Activated naive CD4-positive, alpha-beta T cell treated with anti-CD3 and anti-CD28 coated beads for 36 hours (primary cell): Measurements from ENCODE around the gene CHPF. TPM values are rescaled to one million over a fixed set of nuclear protein-coding genes. Genes with fewer than 3 reads are reported as not detected.

Experiments
- CTCF ChIA-PET: fragments of 350-600 bp; sonication (Branson Sonifier 250); formaldehyde crosslinking; loops from one replicate; lab custom pipeline; 2021; ENCODE audit warnings: antibody characterized with exemption; lab: Charles Lee
- DNase-seq: peaks from one replicate; pipeline ENCODE4 v3.0.0-alpha.2; 2020
- H3K27ac Mint-ChIP-seq: one replicate; pipeline ENCODE4 v1.8.0; 2021; ENCODE audit warnings: mild to moderate bottlenecking, mixed read lengths
- H3K27me3 Mint-ChIP-seq: one replicate; pipeline ENCODE4 v1.8.0; 2021; ENCODE audit warnings: low read depth, mixed read lengths
- H3K36me3 Mint-ChIP-seq: one replicate; pipeline ENCODE4 v1.8.0; 2021; ENCODE audit warnings: low read depth, mixed read lengths
- H3K4me1 Mint-ChIP-seq: one replicate; pipeline ENCODE4 v1.8.0; 2021; ENCODE audit warnings: low read depth, mixed read lengths
- H3K4me3 Mint-ChIP-seq: one replicate; pipeline ENCODE4 v1.8.0; 2021; ENCODE audit warnings: mild to moderate bottlenecking, moderate library complexity, mixed read lengths
- H3K9me3 Mint-ChIP-seq: one replicate; pipeline ENCODE4 v1.8.0; 2021; ENCODE audit warnings: mixed read lengths
- intact Hi-C: fragments of 100-400 bp; cut with micrococcal nuclease; formaldehyde crosslinking; loops from one replicate; pipeline ENCODE4 v1.15.1; 2023
- total RNA-seq, 2 experiments: library from RNA; stranded (reverse); gene quantifications; one replicate each; pipeline ENCODE4 v1.2.3, GENCODE V29; 2021

Gene CHPF
- total RNA-seq, 2 experiments from 2014 or later: 8.5 to 9.0 TPM

- intact Hi-C loops: no loop called here
- Mint-ChIP-seq H3K9me3 (no peaks in the 10 kb centered on the region), H3K36me3 (peaks cover 5% of the 10 kb centered on the region), H3K4me1 (peaks cover 20% of the 10 kb centered on the region), H3K27me3 (peaks cover 10% of the 10 kb centered on the region), H3K27ac (no peak overlapping the region), H3K4me3 (no peak overlapping the region)
- CTCF ChIA-PET: interaction anchor here (1.0 to 1.3 kb wide), 2 partner anchors 14 to 15 kb away, joined by 4 to 9 read pairs; no protein-coding TSS in a partner anchor
- DNase-seq: no peak
Measured at GRCh38 chr2:219545295-219545942, 1.8 kb upstream of the CHPF start.

DNA sequence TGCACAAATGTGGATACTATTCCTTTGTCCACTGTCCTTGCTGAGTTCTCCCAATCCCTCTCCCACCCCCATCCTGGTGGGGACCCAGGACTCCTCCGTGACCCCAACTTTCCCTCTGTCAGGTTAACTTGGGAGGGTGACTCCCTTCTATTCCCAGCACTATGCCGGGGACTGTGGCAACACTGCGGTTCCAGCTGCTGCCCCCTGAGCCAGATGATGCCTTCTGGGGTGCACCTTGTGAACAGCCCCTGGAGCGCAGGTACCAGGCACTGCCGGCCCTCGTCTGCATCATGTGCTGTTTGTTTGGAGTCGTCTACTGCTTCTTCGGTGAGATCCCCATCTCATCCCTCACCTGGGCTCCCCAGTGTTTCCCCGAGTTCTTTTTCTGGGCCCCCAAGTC is 958 bp upstream of the CHPF start:
- no peaks in the 10 kb centered on the region for H3K9me3 Mint-ChIP-seq
- peaks cover 5% of the 10 kb centered on the region for H3K36me3 Mint-ChIP-seq
- peaks cover 10% of the 10 kb centered on the region for H3K27me3 Mint-ChIP-seq
- H3K4me1 Mint-ChIP-seq: peaks cover 20% of the 10 kb centered on the region
- peak overlapping the region; percentile 62 for H3K4me3 Mint-ChIP-seq
- DNase-seq: no peak
- no peak overlapping the region for H3K27ac Mint-ChIP-seq
- CTCF ChIA-PET: interaction anchor here (0.6 to 1.3 kb wide), 2 partner anchors 15 to 41 kb away, joined by 3 to 9 read pairs; no protein-coding TSS in a partner anchor
- intact Hi-C loops: loop anchor here (5.0 kb wide), 2 partner anchors 297 to 367 kb away; partner anchors contain the start of genes CNPPD1, GLB1L, RETREG2 and STK16

- H3K36me3 Mint-ChIP-seq: peaks cover 9% of the 10 kb centered on the region
- H3K4me3 Mint-ChIP-seq: peak overlapping the region; percentile 79
- peaks cover 20% of the 10 kb centered on the region for H3K4me1 Mint-ChIP-seq
- CTCF ChIA-PET: interaction anchor here (0.6 to 6.0 kb wide), 9 partner anchors 11 to 928 kb away, joined by 3 to 56 read pairs (median 19); partner anchors contain the start of gene STK11IP
- H3K27ac Mint-ChIP-seq: no peak overlapping the region
- H3K27me3 Mint-ChIP-seq: peaks cover 8% of the 10 kb centered on the region
- DNase-seq: no peak
- no peaks in the 10 kb centered on the region for H3K9me3 Mint-ChIP-seq
- intact Hi-C loops: loop anchor here (1.0 to 5.0 kb wide), 9 partner anchors 9 to 382 kb away; partner anchors contain the start of genes CNPPD1, DNAJB2, GLB1L and GMPPA
Measured at GRCh38 chr2:219542931-219543595, 546 bp downstream of the CHPF start.

DNA sequence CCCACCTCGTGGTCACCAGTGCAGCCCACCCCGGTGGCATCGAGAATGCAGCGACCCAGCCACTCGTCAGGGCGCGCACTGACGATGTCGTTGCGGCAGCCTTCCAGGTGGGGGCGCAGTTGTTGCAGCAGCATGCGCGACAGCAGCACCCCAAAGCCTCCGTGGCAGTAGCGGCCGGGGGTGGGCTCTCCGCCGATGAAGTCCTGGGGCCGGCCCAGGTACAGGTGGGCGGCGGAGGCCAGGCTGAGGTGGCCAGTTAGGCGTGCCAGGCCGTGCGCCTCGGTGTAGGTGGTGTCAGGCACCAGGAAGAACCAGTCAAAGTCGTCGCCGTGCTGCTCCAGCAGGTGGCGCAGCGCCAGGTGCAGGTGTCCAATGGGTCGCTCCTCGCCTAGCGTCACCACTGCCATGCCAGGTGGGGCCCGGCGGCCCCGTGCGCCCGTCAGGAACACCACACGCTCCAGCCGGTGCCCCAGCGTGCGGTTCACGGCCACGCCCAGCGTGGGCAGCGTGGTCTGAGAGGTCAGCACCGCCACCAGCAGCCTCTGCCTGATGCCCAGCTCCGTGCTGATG is 1.9 kb downstream of the CHPF start:
- H3K27me3 Mint-ChIP-seq: peaks cover 3% of the 10 kb centered on the region
- peak overlapping the region; percentile 79 for H3K4me3 Mint-ChIP-seq
- H3K27ac Mint-ChIP-seq: no peak overlapping the region
- peaks cover 20% of the 10 kb centered on the region for H3K4me1 Mint-ChIP-seq
- intact Hi-C loops: loop anchor here (1.0 to 5.0 kb wide), 7 partner anchors 19 to 381 kb away; partner anchors contain the start of genes CNPPD1, GLB1L, NHEJ1 and RETREG2
- peaks cover 9% of the 10 kb centered on the region for H3K36me3 Mint-ChIP-seq
- peak; percentile 91 for DNase-seq
- CTCF ChIA-PET: interaction anchor here (0.6 to 6.0 kb wide), 36 partner anchors 7 to 1011 kb away, joined by 3 to 65 read pairs (median 5); partner anchors contain the start of genes GMPPA, OBSL1 and STK11IP
- H3K9me3 Mint-ChIP-seq: no peaks in the 10 kb centered on the region

DNA sequence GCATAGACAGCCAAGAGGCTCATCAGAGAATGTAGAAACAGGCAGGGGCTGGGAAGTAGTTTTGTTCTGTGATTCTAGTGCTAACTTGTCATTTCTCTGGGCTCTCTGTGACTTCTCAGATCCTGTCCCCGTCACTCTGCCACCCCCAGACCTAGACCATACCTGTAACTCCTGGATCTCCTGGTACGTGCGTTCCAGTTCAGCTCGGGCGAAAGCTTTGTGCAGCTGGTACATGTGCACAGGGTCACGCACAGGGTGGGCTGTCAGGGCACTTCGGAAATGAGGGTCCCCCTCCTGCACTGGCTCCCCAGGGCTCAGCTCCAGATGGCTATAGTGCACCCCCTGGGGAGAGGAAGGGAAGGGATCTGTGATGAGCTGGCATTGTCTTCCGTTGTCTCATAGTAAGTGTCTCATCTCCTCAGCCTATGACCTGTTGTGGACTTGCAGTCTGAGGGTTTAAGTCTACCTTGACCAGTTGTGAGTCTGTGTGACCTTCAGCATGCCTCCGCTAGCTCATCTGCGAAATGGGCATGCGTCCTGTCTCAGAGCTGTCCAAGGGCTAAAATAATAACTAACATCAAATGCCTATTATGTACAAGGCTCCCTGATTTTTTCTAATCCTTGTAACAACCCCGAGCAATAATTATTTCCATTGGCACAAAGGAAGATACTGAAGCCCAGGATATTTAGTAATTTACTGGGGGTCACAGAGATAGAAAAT is 2.7 kb downstream of the CHPF start:
- H3K27me3 Mint-ChIP-seq: peaks cover 3% of the 10 kb centered on the region
- intact Hi-C loops: loop anchor here (1.0 to 5.0 kb wide), 6 partner anchors 19 to 364 kb away; partner anchors contain the start of genes CNPPD1, GLB1L, RETREG2 and STK16
- no peaks in the 10 kb centered on the region for H3K9me3 Mint-ChIP-seq
- CTCF ChIA-PET: interaction anchor here (0.5 to 6.0 kb wide), 34 partner anchors 8 to 857 kb away, joined by 3 to 65 read pairs (median 4); partner anchors contain the start of genes GMPPA, OBSL1 and STK11IP
- H3K36me3 Mint-ChIP-seq: peaks cover 9% of the 10 kb centered on the region
- H3K4me3 Mint-ChIP-seq: no peak overlapping the region
- H3K4me1 Mint-ChIP-seq: peaks cover 20% of the 10 kb centered on the region
- DNase-seq: no peak
- H3K27ac Mint-ChIP-seq: no peak overlapping the region

DNA sequence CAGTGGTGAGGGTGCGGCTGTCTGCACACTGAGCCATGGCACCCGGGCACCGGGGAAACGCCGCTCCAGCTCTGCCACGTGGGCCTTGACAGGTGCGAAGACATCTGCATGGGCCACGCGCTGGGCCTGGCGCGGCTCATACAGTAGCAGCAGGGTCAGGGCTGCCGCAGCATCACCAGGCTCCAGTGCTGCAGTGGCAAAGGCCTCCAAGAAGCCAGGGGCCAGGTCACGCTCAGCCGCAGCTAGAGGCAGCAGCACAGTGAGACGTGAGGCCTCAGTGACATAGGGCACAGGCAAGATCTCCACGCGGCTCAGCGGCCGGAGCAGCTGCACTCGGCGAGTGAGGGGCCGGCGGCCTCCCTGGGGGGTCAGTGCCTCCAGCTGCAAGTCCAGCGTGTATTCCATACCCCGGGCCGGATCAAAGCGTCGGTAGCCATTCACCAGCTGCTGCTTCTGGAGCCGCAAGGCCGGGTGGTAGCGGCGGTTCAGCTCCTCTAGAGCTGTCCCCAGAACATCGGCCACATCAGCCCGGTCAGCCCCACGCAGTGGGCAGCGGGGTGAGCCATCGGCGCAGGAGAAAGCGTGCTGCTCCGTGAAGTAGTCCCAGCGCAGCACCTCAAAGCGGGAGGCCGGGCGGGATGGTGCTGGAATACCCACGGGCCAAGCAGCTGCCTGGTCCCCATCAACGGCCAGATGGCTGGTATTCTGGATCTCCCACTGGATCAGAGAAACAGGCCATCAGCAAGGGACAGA is 3.5 kb downstream of the CHPF start:
- Mint-ChIP-seq H3K27me3 (peaks cover 3% of the 10 kb centered on the region), H3K27ac (no peak overlapping the region), H3K9me3 (no peaks in the 10 kb centered on the region), H3K4me1 (peaks cover 20% of the 10 kb centered on the region), H3K4me3 (no peak overlapping the region), H3K36me3 (peaks cover 9% of the 10 kb centered on the region)
- CTCF ChIA-PET: interaction anchor here (0.5 to 6.0 kb wide), 16 partner anchors 9 to 150 kb away, joined by 3 to 65 read pairs (median 12); partner anchors contain the start of gene STK11IP
- no peak for DNase-seq
- intact Hi-C loops: loop anchor here (5.0 kb wide), 2 partner anchors 293 to 363 kb away; partner anchors contain the start of genes CNPPD1, GLB1L, RETREG2 and STK16

DNA sequence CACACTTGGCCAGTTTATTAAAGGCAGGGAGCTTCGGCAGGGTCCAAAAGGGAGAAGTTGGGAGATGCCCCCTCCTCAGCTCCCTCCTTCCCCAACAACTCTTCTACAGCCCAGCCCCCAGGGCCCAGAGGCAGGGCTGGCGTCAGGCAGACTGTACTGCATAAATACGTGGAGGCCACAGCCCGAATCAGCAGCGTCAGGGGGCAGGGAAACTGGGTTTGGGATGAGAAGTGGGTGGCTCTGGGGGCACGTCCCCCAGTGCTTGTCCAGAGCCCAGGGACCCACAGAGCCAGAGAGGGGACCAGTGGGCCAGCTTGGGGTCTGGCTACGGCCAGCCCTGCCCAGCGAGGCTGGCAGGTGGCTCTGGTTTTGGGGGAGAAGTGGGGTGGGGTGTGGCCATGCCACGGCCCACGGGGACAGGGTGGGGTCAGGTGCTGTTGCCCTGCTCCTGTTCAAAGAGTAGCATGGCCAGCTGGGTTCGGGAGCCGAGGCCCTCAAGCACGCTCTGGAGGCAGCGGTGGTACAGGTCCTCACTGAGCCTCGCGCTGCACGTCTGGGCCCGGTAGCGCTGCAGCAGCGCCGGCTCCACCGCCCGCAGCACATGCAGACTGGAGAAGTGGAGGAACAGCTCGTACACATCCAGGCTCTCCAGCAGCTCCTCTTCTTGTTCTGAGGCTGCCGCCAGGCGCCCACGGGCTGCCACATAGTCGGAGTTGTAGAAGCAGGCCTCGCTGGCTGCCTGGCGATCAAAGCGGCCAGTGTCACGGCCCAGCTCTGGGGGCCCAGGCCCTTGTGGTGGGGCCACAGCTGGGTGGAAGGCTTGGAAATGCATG is 4.4 kb downstream of the CHPF start:
- peaks cover 9% of the 10 kb centered on the region for H3K36me3 Mint-ChIP-seq
- no peak for DNase-seq
- H3K9me3 Mint-ChIP-seq: no peaks in the 10 kb centered on the region
- H3K4me1 Mint-ChIP-seq: peaks cover 13% of the 10 kb centered on the region
- CTCF ChIA-PET: interaction anchor here (0.6 to 6.0 kb wide), 5 partner anchors 10 to 147 kb away, joined by 3 to 65 read pairs (median 55); no protein-coding TSS in a partner anchor
- intact Hi-C loops: no loop called here
- no peak overlapping the region for H3K4me3 Mint-ChIP-seq
- H3K27me3 Mint-ChIP-seq: no peaks in the 10 kb centered on the region
- no peak overlapping the region for H3K27ac Mint-ChIP-seq

DNA sequence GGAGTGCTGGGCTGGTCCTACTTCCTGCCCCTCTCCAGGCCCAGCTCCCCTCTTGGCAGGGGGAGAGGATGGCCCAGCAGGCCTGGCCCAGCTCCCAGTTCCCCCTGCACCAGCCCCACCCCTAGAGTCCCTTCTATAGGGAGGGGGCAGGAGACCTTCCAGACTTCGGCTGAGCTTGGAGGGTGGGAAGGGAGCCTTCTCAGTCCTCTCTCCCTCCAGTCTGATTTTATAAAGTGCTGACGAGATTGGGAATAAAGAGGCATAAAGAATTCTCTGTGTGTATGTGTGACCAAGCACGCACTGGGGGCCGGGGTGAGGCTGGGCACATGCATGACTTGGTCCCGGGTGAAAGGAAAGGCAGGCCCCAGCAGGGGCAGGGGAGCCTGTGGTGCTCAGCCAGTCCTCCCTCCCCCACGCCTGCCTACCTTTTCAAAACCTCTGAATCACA is 5.1 kb downstream of the CHPF start:
- CTCF ChIA-PET: interaction anchor here (0.6 to 6.0 kb wide), 4 partner anchors 9 to 103 kb away, joined by 3 to 65 read pairs (median 30); a partner anchor contains a TSS
- no peak overlapping the region for H3K4me3 Mint-ChIP-seq
- intact Hi-C loops: no loop called here
- H3K36me3 Mint-ChIP-seq: peaks cover 9% of the 10 kb centered on the region
- peaks cover 13% of the 10 kb centered on the region for H3K4me1 Mint-ChIP-seq
- no peak for DNase-seq
- H3K9me3 Mint-ChIP-seq: no peaks in the 10 kb centered on the region
- H3K27ac Mint-ChIP-seq: no peak overlapping the region
- no peaks in the 10 kb centered on the region for H3K27me3 Mint-ChIP-seq

DNA sequence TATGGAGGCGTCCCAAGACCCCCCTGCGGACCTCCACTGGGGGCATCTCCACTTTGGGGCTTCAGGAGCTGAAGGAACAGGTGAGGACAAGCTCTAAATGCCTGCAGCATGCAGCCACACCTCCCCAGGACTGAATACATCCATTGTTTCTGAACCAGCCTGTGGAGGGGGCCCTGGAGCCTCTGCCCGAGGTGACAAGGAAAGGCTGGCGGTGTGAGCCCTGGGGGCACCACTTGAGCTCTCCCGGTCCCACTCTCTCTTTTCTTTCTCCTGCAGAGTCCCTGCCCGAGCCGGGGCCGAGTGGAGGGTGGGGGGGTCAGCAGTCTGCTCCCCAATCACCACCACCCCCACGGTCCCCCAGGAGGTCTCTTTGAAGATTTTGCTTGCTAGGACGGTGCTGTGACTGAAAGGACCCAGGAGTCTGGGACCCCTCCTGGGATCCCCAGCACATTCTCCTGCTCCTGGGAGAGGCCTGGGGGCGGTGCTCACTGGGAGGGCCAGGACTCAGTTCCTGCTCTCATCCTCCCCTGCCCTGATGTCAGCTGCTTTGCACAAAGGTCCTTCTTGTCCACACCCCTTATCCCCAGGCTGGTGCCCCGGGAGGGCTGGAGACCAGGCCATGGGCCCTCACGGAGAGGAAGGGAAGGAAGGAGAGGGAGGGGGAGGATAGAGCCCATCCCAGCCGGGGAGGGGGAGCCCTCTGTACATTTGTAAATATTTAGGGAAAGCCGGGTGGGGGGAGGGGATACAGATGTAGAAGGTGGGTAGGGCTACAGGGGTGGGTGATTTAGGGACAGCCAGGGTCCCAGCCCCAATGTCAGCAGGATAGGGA is 5.7 kb downstream of the CHPF start:
- CTCF ChIA-PET: interaction anchor here (0.6 to 5.5 kb wide), 3 partner anchors 9 to 104 kb away, joined by 3 to 65 read pairs (median 3); a partner anchor contains a TSS
- Mint-ChIP-seq H3K9me3 (no peaks in the 10 kb centered on the region), H3K4me3 (no peak overlapping the region), H3K27ac (no peak overlapping the region), H3K36me3 (peaks cover 9% of the 10 kb centered on the region), H3K27me3 (no peaks in the 10 kb centered on the region), H3K4me1 (peaks cover 13% of the 10 kb centered on the region)
- DNase-seq: no peak
- intact Hi-C loops: no loop called here
